Anterior cingulate cortex (tissue), 58 donors: ENCODE results near the gene CALML5.

Experiments
- DNase-seq, 58 donors: peaks; one replicate each; lab custom pipeline; 2025; lab: John Stamatoyannopoulos, UW

The CALML5 gene

DNA sequence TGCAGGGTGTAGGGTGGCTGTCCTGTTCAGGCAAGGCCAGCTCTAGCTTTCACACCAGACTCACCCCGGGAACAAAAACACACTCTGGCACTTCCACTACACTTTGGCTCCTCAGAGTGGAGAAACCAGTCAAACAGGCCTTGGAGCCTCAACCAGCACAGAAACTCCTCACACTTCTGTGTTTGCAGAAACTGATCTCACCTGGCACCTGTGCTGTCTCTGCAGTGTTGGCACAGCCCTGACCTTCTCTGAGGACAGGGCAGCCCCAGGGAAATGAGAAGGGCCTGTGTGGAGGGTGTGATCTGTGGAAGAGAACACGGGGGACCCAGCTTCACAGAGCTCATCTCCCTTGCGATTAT, 4.1 kb upstream of the CALML5 start:
- DNase-seq: no peak

DNA sequence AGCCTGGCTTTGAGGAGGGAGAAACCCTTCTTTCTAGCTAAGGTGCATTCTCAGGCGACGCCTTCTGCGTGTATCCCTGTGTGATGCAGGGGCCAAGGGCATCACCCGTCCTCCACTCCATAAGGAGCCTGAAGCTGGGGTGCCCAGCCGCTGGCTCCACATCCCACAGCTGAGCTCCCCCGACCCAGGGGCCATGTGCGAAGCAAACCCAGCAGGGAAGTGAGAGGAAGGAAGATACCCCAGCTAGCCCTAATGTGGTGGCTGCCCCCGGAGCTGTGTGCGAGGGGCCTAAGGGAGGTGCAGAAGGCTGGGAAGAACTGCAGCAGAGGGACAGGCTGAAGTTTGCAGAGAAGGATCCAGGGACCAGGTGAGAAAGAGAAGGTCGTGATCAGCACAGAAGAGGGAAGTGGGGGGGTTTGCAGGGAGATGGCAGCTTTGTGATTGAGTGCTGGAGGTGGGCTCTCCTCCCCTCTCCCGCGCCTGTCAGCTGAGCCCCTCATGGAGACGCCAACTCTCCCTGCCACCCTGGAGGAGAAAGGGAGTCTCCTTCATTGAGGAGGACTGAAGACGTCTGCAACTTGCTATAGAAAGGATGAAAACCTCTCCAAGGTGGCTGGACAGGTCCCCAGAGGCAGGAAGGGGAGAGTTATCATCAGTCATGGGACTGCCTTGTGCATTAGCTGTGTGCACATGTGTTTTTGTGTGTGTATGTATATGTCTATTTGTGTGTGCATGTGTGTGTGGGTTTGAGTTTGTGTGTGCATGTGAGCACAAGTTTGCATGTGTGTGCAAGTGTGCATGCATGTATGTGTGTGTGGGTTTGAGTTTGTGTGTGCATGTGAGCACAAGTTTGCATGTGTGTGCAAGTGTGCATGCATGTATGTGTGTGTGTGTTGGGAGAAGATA, 3.5 kb upstream of the CALML5 start:
- no peak for DNase-seq

DNA sequence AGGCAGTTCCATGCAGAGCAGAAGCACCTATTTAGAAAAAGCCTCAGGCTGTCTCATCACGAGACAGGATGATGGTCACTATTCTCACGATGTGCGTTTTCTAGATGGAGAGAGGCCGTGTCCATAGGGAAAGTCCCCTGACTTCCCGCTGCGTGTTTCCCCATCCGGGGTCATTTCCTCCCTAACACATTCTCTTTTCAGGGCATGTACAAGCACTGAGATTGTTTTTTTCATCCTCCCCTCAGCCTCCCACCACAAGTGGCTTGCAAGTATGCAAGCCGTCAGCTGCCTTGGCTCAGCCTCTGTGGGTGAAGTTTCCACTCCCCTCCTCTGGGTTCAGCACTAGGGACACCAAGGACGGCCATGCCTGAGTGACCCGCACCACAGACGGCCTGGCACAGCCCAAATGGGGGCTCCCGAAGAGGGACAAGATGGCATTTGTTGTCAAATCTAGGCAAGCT, 2.7 kb upstream of the CALML5 start:
- no peak for DNase-seq

DNA sequence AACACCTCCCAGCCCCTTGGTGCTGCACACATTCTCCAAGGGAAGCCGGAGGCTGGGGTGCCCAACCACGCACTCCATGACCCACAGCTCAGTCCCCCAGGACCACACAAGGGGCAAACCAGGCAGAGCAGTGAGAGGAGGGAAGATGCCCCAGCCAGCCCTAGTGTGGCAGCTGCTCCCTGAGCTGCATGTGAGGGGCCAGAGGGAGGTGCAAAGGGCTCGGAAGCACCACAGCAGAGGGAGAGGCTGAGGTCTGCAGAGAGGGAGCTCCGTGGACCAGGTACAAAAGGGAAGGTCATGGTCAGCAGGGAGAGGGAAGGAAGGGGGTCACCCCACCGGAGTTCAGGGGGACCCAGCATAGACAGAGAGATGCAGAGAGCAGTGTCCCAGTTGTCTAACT, 1.5 kb upstream of the CALML5 start:
- DNase-seq: no peak

DNA sequence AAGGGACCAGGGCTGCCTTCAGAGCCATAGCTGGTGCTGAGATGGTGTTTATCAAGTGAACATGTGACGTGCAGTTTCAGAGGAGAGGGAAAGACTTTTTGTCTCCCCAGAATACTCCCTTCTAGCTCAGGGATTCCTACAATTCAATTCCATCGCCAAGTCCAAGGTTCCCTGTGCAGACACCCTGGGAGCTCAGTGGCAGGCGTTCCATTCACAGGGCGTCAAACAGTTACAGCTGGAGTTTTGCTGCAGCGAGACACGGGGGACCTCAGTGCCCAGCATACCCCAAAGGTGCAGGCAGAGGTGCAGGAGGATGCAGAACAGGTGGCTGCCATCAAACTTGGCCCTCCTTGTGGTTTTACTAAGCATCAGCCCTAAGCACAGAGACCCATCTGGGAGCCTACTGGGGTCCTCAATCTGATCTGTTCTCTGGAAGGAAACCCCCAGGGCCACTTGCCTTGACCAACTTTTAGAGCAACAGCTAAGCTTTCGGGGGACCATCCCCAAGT, 846 bp upstream of the CALML5 start:
- DNase-seq: no peak

DNA sequence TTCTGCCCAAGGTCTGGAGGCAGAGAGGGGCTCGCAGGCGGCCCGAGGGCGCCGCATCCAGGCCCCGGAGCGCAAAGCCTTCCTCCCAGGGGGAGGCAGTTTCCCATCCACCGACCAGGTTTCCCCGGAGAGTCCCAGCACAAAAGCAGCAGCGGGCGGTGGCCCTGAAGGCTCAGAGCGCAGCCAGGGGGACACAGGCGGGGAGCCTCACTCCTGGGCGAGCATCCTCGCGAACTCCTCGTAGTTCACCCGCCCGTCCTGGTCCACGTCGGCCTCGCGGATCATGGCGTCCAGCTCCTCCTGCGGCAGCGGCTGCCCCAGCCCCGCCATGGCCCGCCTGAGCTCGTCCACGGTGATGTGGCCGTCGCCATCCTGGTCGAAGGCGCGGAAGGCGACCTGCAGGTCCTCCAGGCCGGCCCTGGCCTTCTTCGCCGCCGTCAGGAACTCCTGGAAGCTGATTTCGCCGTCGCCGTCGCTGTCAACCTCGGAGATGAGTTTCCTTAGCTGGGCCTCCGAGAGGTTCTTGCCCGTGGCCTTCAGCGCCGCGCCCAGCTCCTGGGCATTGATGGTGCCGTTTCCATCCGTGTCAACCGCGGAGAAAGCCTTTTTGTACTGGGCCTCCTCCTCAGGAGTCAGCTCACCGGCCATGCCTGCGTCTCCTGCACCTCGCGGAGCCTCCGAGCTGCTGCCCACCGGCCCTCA, 428 bp downstream of the CALML5 start:
- no peak for DNase-seq

DNA sequence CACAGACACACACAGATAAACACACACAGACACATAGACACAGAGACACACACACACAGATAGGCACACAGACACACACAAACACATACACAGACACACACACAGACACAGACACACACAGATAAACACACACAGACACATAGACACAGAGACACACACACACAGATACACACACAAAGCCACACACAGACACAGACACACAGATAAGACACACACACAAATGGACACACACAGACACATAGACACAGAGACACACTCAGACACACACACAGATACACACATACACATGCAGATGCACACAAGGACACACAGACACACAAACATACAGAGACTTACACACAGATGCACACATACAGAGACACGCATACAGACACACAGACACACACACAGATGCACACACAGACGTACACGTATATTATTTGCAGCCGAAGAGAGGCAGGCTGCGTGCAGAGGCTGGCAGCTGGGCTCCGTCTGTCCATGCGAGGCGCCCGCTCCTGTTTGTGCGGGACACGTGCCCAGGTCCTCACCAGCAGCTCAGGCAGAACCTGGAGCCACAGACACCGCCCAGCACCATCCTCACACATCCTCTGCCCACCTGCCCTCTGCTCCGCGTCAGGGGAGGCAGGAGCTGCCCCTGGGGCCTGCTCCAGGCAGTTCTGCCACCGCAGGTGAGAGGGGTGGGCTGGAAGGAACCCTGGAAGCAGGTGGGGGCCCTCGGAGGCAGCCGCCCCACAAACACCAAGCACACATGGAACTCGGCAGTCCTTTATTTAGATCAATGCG, 1.2 kb downstream of the CALML5 start:
- DNase-seq: no peak

DNA sequence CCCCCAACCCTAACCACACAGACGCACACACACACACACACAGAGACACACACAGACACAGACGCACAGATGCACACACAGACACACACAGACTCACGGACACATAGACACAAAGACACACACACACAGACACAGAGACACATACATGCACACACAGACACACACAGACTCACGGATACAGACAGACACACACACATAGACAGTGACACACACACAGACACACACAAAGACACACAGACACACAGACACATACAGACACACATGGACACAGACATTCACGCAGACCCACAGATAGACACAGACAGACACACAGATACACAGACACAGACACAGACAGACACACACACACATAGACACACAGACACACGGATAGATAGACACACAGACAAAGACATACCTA, 2.1 kb downstream of the CALML5 start:
- DNase-seq: no peak

DNA sequence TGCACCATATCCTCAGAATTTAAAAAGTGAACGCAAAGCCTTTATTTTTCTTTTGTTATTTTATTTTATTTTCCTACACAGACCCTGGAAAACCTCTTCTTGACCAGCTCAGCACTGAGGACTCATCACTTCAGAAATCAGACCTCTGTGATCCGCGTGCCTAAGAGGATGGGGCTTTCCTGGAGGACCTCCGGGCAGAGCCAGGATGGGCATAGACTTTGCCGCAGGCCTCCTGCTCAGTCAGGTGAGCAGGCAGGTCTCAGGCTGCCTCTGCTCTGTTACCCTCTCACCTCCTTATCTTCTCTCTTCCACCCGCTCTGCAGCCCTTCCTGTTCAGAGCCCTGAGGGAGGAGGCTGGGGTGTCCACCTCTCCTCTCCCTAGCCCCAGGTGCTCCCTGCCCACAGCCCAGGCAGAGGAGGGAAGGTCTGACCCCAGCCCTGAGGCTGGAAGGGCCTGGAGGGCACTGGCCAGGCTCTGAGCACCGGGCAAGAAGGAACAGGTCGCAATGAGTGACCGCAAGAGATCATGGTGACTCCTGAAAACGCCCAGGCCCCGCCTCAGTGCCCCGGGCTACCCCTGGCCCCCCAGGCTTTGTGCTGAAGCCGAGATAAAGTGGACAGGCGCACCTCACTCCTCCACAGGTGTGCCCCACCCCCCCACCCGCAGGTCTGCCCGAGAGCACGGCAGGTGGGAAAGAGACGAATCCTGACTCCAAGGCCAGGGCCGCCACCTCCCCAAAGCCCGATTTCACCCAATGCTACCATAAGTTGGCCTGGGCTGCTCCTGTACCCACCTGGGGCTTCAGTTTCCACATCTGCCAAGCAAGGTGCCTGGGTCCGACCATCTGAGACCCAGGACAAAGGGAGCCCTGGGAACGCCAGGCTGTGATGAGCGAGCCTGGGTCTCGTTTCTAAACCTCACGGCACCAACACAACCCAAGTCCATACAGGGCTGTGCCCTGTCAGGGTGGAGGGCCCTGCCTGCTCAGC, 2.8 kb downstream of the CALML5 start:
- DNase-seq: no peak

DNA sequence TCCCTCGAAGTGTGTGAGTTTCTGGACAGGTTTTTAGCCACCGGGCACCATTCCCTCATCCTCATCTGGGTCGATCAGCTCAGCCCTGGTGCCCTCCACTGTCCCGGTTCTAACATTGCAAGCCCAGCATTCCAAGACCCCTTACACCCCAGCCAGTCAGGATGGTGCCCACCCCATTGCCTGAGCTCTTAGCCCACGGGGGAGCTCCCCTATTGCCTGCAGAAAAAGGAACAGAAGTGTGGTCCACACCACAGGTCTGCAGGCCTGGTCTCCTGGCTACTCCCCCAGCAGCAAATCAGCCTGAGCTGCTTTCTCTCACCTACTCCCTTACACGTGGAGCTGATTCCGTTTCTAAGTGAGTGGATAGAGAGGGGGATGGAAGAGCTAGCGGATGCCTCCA, 4.8 kb downstream of the CALML5 start:
- DNase-seq: no peak

DNA sequence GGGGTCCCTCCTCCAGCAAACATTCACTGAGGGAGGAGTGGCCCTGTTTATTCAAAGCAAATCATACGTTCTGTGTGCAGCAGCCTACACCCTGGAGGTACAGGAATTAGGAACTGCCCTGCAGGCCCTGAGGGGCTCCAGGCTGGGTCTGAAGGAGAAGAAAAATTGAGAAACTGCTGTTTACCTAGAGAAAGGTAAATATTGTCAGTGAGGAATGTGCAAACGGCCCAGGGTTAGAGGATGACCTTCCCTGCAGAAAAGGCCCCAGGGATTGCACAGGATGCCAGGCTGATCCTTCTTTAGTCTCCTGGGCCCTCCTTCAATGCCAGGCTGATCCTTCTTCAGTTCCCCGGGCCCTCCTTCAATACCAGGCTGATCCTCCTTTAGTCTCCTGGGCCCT, 5.7 kb downstream of the CALML5 start:
- DNase-seq: no peak

DNA sequence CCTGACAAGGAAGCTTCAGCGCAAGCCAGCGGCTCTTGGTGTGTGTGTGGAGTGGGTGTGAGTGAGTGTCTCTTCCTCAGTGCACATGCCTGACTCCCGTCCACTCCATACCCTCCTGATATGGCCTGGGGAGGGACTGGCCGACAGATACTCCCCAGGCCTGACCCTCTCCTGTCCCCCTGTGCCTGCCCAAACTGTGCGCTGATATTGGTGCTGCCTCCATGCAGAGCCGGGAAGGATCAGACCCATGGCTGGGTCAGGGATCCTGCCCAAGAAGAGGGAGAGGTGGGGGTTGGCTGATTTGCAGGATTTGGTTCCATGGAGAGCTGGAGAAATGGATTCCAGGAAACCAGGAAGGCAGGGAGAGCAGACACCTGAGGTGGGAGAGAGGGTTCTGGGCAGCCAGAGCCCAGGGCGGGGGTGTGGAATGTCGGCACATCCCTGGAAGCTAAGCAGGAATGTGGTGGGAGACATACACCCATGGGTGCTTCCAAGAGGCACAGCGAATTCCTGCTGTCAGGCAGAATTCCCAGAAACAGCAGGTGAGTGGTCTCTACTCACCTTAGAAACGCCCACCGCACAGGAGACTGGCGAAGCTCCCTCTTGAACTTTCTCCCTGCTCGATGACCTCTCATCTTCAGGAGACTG, 6.3 kb downstream of the CALML5 start:
- no peak for DNase-seq

DNA sequence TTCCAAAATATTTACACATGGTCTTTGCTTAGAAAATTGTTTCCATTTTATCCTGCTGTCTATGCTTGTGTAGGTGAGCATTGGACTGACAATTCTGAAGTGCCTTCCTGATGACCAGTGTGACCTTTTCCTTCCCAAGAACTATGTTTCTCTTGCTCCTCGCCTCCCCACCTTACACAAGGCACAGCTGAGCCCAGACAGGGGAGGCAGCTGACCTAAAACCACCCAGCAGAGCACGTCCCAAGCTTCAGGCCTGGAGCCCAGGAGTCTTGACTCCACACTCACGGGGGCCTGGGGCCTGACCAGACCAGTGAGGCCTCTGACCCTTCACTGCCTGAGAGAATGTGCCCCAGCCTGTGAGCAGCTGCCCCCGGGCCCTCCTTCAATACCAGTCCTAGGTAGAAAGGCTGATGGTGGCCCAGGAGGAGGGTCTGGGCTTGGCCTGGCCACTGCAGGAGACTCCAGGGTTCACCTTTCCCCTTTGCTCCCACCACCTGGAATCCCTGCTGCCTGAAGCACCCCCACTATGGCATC, 7.0 kb downstream of the CALML5 start:
- no peak for DNase-seq

DNA sequence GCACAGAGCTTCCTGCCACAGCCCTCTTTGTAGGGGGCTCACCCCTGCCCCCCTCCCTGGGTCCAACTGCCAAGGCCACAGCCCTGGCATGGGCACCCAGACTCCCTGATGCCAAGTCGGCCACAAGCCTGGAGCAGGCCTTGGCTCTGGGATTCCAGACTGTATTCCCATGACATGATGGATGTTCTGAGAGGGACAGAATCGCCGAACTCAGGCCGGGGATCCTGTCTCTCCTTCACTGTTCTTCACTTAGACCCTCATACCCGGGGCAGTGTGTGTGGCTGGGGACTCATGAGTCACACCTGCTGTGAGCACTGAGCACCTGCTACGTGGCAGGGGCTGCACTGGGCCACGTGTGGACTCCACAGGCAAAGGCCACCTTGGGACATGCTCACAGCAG, 7.9 kb downstream of the CALML5 start:
- no peak for DNase-seq

DNA sequence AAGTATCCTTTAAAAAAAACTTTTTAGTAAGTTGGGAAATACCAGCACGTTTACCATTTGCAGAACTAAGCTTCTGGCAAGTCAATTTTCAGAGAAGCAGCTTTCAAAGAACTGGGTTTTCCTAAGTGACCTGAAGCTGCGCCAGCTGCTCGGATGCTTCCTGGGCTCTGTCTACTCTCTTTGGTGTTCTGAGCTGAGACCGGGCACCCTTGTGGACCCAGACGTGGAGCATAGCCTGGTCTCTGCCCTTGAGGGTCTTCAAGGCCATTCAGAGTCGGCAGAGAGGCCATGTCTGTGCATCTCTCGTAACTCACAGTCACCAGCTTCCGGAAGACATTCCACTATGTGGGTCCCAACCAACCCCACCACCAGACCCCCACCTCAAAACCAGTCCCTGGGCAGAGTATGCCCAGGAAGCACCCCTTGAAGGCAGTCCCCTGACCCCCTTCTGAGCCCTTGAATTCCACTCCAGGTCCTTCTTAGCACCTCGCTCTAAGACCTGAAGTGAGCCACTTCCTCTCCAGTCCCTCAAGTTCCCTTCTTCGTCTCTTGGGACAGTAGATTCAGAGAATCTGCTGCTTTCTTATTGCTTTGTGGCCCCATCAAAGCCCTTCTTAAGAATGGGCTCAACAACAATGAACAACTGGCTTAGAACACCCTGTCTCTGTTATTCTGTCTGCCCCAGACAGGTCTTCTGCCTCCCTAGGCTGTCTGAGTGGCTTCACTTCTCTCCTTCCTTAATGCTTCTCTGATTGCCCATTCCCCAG, 8.5 kb downstream of the CALML5 start:
- no peak for DNase-seq

DNA sequence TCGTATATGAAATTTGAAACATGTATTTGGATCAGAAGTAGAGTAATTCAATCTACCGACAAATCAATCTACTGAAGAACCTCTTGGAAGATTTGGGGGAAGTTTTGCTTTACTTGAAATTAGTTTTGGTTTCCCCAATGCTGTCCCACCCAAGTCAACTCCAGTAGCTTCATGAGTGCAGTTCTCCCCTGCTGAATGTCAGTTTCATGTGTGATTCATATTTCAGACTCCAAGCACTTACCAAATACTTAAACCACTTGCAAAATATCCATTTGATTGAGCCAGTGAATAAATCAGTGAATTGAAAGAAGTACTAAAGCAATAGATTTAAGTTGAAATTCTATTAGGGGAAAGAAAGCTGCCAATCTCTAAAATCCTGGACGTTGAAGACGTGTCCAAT, 9.3 kb downstream of the CALML5 start:
- no peak for DNase-seq

DNA sequence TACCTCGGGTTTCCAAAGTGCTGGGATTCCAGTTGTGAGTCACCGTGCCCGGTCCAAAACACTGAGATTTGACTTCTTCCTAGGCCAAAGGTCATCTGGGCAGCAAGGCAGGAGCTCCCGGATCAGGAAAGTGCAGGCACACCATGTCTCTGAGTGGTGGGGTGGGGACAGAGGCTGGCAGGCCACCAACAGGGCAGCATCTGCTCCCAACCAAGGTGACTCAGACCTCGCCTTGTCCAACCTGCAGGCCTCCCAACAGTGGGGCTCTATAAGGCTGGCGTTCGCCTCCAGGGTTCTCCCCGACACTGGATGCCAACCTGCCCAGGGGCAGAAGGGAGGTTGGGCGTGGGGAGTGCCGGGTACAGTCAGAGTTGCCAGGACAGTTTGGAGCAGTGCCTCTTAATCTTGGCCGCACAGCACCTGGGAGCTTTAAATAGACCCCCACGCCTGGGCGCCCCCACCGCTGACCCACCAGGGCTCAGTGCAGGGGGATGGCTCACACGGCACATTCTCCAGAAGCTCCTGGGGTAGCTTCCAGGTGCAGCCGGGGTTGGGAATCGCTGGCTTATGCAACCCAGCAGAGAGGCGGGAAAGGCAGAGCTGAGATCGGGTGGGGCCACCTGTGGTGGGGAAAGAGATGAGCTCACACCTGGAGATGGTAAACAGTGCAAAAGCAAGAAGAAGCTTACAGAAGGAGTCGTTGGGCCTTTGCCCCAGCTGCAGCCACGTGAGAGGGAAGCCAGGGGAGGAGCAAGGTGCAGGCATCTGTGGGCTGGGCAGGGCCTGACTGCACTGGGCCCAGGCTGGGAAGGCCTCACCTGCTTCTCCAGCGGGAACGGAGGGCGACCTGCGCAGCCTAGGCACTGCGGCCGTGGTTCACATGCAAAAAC, 10.9 kb downstream of the CALML5 start:
- DNase-seq: no peak
